Retina (tissue), 1 donor: ENCODE measurements around the gene SMU1.

Experiments
- DNase-seq: peaks from one replicate; pipeline ENCODE4 v3.0.0-alpha.2; 2016

SMU1 gene

DNA sequence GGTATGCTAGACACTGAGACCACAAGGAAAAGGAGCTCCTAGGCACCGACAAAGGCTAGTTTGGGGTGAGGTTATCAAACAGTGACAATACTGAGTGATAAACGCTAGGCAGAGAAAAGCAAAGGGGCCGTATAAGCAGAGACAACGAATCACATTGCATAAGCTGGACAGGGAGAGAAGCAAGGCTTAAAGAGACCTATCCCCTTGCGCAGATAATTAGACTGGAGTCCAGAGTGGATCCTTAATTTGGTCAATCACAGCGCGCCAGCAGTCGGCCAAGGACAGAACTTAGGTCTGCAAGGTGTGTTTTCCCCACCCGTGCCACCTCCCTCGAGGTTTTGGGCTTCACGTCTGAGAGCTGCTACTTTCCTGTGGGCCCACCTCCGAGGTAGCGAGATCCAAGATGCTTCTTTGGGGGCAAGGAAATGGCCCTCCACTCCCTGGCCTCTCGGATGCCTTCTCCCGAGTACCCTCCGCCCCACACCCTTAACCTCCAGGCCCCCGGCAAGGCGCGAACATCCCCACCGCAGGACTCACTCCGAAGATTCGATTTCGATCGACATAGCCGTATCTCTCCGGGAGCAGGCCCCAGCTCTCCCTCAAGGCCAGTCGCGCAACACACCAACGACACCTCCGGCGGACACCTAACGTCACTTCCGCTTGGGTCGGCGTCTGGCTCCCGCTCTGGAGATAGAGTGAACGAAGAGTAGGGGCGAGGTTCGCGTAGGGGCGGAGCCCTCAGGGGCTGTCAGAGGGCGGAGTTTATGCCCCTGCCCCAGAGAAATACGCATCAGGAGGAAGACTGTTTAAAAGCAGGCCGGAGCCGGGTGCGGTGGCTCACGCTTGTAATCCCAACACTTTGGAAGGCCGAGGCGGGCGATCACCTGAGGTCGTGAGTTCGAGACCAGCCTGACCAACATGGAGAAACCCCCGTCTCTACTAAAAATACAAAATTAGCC, at the start of gene SMU1:
SMU1 (minus strand) TSS at position 629 of the 959 bp plus-strand sequence; CDS start at position 563, 66 bp downstream.
- DNase-seq: peak; percentile 97

DNA sequence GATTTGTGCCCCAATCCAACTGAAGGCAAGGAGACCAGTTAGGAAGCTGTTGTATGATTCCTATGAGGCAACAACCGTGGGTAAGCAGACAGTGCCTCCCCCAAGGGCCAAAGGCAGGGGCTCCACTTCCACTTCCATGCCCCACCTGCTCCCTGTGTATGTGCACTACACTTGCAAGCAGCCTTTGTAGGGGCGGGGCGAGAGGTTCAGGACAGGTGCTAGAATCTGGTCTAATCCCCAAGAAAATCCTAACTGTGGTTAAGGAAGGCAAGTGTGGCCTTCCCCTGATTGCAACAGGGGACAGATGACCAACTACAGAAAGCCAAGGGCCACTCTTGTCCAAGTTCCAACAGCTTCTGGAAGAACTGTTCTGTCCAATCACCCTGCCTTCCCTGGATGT, 49.0 kb upstream of the SMU1 start:
- no peak for DNase-seq

DNA sequence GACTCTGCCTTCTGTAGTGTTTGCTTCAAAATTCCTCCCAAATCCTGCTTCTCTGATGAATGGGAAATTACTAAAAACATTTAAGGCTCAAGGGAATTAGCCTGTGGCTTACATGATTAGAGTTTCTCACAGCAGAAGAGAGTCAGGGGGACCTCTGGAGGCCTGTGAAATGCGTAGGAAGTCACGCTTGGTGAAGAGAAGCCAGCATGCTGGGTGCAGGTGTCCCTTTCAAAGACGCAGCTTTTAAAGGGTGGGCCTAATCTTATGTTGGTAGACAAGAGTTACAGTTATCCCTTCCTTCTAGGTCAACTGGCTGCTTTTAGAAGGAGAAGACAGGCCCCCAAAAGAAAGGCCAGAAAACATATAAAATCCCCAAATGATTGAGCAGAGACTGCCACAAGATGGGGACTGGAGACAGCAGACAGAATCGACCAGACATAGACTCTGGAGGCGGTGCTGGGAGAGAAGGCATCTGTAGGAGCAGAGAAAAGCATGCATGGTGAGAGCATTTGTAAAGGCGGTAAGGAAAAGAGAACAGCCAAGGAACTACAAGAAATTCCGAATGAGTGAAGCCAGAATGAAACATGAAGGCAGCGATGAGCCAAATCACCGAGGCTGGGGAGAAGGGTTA, 48.4 kb upstream of the SMU1 start:
- no peak for DNase-seq

- no peak for DNase-seq
Observed at GRCh38 chr9:33124046-33124445, 47.6 kb upstream of the SMU1 start.

- DNase-seq: no peak
Observed at GRCh38 chr9:33123407-33124031, 47.0 kb upstream of the SMU1 start.

DNA sequence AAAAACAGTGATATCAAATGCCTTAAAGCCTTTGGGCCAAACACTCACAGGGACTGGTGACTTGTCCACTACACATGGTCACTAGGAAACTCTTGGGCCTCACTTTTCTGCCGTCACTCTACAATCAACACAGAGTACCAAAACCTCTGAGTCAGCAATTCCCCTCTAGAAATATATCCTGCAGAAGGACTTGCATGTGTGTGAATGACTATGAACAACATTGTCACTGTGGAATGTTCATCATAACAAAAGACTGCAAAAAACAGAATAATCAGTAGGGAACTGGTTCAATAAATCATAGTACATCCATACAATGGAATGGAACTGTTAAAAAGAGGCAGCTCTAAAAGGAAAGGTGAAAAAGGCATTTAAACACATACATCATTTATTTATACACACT, 44.1 kb upstream of the SMU1 start:
- DNase-seq: no peak

DNA sequence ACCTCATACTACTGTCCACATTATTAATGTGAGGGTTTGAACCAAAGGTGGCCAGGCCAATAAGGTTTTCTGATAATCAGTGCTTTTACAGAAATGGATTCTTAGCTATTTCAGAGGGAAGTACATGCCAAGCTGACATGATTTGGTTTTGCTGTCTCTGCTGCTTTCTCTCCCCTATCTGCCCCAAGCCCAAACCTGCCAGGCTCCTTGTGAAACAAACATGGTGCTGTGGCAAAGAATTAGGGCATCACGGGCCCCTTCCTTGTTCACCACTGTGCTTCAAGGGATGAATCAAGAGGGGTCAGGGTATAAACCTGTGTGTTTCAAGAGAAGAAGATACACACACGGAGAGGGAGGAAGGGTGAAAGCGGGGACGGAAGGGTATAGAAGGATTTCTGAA, 41.3 kb upstream of the SMU1 start:
- no peak for DNase-seq

- no peak for DNase-seq
Observed at GRCh38 chr9:33117306-33117705, 40.8 kb upstream of the SMU1 start.

- DNase-seq: no peak
Observed at GRCh38 chr9:33116860-33117259, 40.4 kb upstream of the SMU1 start.

DNA sequence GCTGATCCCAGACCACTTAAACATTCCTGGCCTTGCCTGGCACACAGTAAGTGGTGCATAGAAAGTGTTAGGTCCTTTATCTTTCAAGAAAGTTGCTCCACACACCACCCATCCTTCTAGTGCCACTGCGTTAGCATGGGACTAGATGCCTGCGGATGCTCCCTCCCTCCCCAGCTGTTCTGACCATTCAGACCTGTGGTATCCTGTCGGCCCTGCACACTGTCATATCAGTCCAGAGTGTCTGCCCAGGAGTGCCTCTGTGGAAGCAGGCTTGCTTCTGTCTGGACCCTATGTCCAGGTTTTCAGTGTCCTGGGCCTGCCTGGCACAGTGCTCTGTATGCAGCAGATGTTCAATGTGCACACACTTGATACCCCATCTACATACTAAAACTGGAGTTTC, 38.3 kb upstream of the SMU1 start:
- DNase-seq: no peak

DNA sequence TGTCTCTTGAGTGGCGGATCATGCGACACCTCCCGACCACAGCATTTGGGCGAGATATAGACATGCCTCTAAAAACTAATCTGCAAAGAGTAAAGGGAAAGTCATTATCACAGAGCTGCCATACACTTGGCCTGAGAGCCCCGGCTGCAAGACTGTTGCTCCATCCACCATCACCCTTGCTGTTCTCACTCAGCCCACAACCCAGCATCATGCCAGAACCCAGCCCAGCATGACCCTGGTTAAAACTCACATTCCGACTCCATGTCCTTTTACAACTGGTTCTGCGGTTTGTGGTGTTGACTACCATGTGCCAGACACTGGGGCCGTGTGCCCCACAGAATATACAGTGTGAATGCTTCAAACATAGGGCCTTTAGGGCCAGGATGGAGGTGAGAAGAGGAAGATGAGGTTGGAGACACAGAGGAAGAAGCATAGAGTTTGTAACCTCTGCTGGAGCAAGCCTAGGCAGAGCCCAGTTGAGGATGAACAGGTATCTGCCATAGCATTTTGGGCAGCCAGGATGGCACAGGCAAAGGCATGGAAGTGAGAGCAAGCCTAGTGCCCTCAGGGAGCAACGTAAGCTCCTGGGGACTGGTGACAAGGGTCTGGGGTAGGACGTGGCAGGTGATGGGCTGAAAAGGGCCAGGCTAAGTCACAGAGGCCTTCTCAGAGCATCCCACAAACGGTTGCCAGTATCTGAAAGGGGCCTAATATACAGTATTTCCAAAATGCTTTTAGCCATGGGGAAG, 37.5 kb upstream of the SMU1 start:
- no peak for DNase-seq

DNA sequence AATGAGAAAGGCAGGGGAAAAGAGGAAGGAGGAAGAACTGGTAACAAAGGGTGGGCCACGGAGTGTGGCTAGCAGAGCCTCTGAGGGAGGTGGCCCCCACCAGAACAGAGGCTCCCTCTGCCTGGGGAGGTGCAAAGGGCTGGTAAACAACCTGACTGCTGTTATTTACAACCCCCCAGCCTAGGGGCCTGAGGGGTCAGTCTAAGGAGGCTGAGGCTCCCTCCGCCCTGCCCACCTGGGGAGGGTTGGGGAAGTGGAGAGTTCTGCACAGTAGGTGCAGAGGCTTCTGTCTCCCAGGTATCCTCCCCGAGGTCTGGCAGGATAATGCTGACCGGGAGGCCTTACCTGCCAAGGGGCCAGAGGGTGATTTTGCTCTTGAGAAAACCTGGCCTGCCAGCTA, 35.6 kb upstream of the SMU1 start:
- DNase-seq: no peak

DNA sequence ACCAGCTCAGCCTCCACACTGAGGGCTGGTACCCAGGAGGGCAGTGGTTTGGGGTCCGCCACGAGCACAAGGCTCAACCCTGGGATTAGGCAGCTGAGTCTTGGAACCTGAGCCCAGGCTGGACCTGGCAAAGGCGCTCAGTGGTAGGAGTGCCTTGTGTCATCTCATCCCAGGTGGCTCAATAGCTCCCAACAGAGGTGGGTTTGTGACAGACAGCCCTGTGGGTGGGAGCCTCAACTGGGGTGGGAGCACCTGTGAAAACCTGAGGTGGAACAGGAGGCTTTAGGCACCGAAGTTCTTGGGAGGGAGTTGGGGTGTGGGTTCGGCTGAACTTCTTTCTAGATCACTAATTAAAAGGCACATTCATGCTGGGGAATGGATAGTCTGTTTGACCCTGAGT, 35.2 kb upstream of the SMU1 start:
- no peak for DNase-seq

- no peak for DNase-seq
Observed at GRCh38 chr9:33110686-33111085, 34.2 kb upstream of the SMU1 start.

- no peak for DNase-seq
Observed at GRCh38 chr9:33109850-33110595, 33.5 kb upstream of the SMU1 start.

- DNase-seq: no peak
Observed at GRCh38 chr9:33109097-33109496, 32.6 kb upstream of the SMU1 start.

GRCh38 chr9:33108472-33108871, 32.0 kb upstream of the SMU1 start:
- DNase-seq: no peak

DNA sequence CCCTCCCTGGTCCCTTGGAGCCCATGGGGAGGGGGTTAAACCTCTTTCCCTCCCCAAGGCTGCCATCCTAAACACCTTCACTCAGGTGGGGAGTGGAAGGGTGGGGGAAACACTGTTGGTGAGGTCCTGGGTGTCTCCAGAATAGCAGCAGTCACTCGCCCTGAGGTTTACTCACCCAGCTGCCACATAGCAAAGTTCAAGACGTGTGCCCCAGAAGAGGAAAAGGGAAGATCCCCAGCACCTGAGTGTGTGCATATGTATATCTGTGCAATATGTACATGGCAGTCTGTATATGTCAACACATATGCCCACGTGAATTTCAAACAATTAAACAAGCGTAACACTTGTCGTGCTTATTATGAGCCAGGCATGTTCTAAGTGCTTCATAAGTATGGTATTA, 31.3 kb upstream of the SMU1 start:
- no peak for DNase-seq

DNA sequence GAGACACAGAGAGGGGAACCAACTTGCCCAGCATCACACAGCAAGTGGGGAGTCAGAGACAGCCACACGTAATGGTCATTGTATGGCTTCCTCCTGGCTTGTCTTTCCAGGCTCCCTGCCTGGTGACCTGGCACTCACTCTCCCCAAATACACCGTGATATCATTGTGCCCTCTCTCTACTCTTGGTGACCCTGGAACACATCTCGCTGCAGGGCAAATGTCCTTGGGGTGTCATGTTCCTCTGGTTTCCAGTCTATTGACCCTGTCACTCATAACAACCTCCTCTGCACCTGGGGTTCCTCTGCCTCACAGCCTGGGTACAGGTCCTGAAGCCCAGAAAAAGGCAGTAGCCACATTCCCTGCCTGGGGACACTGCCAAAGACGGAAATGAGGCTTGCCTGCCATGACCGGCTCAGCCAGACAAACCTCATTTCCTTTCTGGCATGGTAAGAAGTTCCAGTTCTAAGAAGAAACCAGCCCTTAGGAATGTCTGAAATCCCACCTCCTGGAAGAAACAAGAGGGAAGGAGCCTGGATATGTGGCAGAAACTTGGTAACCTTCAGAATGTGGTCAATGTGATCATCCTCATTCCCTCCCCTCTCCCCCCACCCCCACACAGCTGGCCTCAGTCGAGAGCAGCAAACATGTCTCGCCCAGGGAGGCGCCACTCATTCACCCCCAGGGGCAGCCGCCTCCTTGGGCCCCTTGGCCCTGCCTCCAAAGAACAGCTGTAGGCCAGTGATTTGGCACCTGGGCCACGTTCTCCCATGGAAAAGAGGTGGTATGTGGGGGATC, 30.6 kb upstream of the SMU1 start:
- DNase-seq: no peak

GRCh38 chr9:33106372-33106771, 29.9 kb upstream of the SMU1 start:
- no peak for DNase-seq

GRCh38 chr9:33105959-33106358, 29.5 kb upstream of the SMU1 start:
- DNase-seq: no peak

- DNase-seq: no peak
Observed at GRCh38 chr9:33105504-33105903, 29.0 kb upstream of the SMU1 start.
